PC-3 (cell line): ENCODE results near the gene LBX1.

Experiments used
- CTCF ChIP-seq: fragments of 300-600 bp; sonication (generic); conservative IDR thresholded peaks from 2 replicates; pipeline ENCODE4 v1.5.1; 2017; ENCODE audit warnings: antibody characterized with exemption, low read depth, mild to moderate bottlenecking, low read length
- EZH2 ChIP-seq: fragments of 300-600 bp; sonication (generic); IDR thresholded peaks from one replicate; pipeline ENCODE4 v1.6.1; 2017; ENCODE audit warnings: antibody characterized with exemption, mild to moderate bottlenecking, low read length; ENCODE audit not compliant: unreplicated experiment
- EZH2phosphoT487 ChIP-seq: fragments of 300-600 bp; sonication (generic); IDR thresholded peaks from 2 replicates; pipeline ENCODE4 v1.6.1; 2018; ENCODE audit warnings: mild to moderate bottlenecking, antibody characterized with exemption, low read length, borderline replicate concordance

DNA sequence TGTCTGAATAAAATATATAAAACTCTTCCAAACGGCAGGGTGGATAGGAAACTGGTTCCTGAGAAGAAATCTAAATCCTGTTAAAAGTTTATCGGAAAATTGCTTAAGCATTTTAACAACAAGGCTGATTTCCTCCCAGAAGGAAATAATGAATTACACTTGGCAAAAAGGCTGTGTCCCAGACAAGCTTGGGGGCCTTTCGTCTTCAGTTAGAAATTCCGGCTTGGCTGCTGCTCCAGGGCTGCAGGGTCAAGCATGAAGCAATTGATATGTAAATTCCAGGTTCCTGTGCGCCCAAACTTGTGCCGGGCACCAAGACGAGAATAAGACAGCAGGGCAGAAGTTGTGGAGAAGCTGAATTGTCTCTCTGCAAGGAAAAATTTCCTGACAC lies 38.0 kb upstream of the LBX1 start:
- TF ChIP-seq CTCF (no peak), EZH2 (no peak), EZH2phosphoT487 (no peak)
